ENCODE results near the gene DYRK4. TPM values are rescaled to one million over a fixed set of nuclear protein-coding genes. Genes with fewer than 3 reads are reported as not detected.

The DYRK4 gene
- total RNA-seq, 1 donor from 2014 or later: 29.1 TPM

DNA sequence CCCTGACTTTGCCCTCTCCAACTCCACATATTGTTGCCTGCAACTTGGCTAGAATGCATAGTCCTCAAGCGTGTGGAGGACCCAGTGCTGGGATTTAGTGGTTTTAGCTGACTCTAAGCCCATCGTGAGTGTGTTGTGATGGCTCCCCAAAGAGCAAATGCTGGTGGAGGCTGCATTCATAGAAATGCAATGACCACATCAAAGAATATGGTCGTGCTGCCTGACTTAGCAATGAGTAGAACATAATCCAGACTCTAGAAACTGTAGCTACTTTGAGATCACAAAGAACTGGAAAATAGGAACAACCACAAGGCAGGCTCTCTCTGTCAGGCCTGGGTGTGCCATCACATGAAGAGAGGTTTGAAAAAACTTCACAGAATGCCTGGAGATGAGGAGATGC, 1.3 kb downstream of the DYRK4 start:
- no peak for DNase-seq (ENCODE audit: low spot score)

DNA sequence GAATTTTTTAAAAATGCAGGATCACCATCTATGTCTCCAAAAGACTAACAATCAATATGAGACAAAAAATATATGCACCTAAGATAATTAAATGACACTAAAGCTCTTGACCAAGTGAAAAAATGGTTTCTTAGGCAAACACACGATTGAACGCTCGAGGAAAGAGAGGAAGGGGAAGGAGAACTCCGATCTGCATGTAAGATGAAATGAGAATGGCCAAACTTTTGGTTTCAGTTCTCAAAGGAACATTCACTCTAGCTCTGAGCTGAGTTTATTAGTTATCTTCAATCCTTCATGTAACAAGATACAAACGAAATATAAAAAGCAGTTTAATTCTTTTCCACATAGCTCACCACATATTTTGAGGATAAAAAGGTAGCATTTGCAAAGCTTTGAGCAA, 2.8 kb downstream of the DYRK4 start:
- DNase-seq (ENCODE audit: low spot score): no peak

DNA sequence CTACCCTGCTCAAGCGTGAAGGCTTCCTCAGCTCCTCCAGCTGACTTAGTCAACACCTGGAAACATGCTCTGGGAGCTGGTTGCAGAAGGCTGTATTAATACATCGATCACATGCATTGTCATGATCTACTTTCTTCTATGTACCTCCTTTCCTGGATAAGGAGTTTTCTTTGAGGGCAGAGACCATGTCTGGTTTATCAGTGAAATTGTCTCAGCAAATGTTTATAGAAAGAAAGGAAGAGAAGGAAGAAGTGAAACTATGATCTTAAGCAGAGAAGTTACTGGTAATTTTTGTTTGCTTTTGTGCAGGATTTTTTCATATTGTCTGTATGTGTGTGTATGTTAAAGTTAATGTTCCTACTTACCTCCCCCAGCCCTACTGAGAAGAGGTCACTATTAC, 4.5 kb downstream of the DYRK4 start:
- no peak for DNase-seq (ENCODE audit: low spot score)

- no peak for DNase-seq (ENCODE audit: low spot score)
Observed at GRCh38 chr12:4567073-4567881, 5.3 kb downstream of the DYRK4 start.

DNA sequence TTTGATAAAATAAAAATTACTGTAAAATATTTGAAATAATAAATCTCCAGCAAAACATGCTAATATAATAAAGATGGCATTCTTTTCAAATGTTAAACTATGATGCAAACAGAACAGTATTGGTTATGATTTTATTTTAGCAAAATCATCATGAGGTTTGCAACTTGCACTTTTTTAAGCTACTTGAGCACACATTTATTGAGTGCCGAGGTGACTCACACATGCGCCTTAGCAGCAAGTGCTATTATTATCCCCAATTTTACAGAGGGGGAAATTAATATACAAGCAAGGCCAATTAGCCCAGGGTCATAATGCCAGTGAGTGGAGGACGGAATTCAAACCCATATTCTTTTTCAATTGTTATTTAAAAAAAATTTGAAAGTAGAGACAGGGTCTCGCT, 7.3 kb downstream of the DYRK4 start:
- DNase-seq (ENCODE audit: low spot score): no peak

- DNase-seq (ENCODE audit: low spot score): no peak
Observed at GRCh38 chr12:4572680-4573079, 10.7 kb downstream of the DYRK4 start.

DNA sequence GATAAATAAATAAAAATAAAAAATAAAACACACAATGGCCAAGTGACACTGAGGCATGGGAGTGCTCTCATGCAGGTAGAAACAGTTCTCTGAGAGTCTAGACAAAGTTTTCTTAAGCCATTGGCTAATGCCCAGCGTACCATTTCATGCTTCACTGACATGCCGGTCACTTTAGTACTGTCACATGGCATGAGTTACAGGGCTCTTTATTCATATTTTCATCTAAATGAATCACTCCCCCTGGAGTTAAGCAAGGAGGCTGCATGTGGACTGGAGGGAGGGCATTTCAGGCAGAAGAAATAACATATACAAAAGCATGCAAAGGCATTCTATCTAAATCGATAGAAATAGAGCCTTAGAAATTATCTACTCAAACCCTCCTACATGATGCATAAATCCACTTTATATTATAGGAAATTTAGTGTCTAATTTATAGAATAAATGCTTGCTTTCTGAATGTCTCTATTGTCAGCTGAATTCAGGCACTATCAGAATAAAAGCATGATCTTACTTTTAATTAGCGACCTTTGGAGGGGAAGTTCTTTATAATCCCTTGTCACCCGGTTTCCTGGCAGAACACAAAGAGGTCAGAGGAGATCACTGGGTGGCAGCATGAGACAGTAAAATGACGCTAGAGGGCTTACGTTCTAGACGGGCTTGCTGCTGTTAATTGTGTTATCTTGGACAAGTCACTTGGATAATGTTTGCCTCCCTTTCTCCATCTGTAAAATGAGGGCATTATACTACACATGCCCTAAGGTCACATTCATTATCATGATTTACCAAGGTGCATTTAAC, 17.5 kb downstream of the DYRK4 start:
- peak; percentile 15 for DNase-seq (ENCODE audit: low spot score)

DNA sequence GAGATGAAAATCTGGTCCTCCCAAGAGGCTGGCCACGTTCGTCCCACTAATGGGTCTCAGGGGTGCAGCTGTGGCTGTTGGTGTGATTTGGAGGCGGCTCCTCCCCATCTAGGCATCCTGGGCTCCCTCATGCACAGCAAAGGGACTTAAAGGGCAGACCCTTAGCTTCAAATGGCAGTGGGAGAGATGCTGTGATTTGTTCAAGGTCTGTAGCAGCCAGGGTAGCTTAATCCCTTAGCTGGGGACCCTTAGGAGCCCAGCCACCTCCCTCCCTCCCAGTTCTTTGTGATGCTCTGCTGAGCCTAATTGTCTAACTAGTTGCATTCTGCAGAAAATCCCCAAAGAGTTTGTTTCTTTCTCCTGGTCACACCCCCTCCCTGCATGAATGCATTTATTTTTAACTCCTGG, 18.3 kb downstream of the DYRK4 start:
- no peak for DNase-seq (ENCODE audit: low spot score)

DNA sequence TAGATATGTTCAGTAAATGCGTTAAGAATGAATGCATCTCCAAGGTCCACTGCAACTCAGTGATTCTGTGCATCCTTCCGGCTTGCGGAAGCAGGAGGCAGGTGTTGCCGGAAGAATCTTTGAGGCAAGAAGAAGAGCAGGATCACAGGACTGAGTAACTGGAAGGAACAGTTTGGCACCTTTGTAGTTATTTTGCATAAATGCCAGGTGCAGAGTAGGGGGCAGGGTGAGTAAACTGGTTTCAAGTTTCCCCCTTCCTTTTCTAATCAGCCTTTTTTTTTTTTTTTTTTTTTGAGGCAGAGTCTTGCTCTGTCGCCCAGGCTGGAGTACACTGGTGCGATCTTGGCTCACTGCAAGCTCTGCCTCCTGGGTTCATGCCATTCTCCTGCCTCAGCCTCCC, 22.3 kb downstream of the DYRK4 start:
- no peak for DNase-seq (ENCODE audit: low spot score)

- no peak for DNase-seq (ENCODE audit: low spot score)
Observed at GRCh38 chr12:4584896-4585295, 22.9 kb downstream of the DYRK4 start.

DNA sequence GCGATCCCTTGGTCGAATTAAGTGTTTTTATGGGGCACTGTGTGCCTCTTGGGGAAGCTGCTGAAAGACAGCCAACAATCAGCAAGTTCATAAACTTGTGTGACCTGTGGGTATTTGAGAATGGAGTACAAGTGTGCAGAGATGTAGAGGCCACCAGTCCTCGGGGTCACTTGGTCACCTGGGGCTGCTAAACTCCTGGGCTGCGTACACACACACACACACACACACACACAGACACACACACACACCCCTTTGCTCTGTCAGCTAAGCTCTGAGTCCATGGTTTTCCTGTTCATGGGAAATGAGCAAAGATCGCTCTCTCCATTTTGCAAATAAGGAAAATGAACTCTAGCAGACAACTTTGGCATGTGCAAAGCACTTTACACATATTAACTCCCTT, 24.5 kb downstream of the DYRK4 start:
- DNase-seq (ENCODE audit: low spot score): no peak

- DNase-seq (ENCODE audit: low spot score): no peak
Observed at GRCh38 chr12:4587108-4587507, 25.1 kb downstream of the DYRK4 start.

- DNase-seq (ENCODE audit: low spot score): no peak
Observed at GRCh38 chr12:4588916-4589315, 26.9 kb downstream of the DYRK4 start.

- DNase-seq (ENCODE audit: low spot score): no peak
Observed at GRCh38 chr12:4589941-4590340, 27.9 kb downstream of the DYRK4 start.

GRCh38 chr12:4591180-4591687, 29.2 kb downstream of the DYRK4 start:
- no peak for DNase-seq (ENCODE audit: low spot score)

GRCh38 chr12:4595881-4596280, 33.9 kb downstream of the DYRK4 start:
- no peak for DNase-seq (ENCODE audit: low spot score)

- no peak for DNase-seq (ENCODE audit: low spot score)
Observed at GRCh38 chr12:4603421-4603820, 41.4 kb downstream of the DYRK4 start.

GRCh38 chr12:4603946-4604345, 41.9 kb downstream of the DYRK4 start:
- no peak for DNase-seq (ENCODE audit: low spot score)

GRCh38 chr12:4604684-4605193, 42.7 kb downstream of the DYRK4 start:
- DNase-seq (ENCODE audit: low spot score): peak; percentile 85

GRCh38 chr12:4607056-4607455, 45.0 kb downstream of the DYRK4 start:
- DNase-seq (ENCODE audit: low spot score): no peak

DNA sequence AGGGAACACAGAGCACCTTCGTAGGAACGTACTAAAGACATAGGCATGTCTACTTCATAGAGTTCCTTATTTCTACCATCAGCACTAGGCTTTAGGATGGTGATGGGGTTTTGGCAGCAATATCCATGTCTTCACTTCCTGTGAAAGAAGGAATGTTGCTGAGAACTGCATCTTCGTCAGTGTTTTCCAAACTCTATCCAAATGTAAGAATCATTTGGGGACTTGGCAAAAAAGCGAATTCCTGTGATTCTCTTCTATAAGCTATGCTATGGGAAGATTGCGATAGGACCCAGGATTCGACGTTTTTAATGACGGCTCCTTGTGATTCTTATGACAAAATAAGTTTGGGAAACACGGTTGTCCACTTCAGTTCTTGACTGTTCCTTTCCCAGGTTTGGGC, 47.1 kb downstream of the DYRK4 start:
- DNase-seq (ENCODE audit: low spot score): no peak

DNA sequence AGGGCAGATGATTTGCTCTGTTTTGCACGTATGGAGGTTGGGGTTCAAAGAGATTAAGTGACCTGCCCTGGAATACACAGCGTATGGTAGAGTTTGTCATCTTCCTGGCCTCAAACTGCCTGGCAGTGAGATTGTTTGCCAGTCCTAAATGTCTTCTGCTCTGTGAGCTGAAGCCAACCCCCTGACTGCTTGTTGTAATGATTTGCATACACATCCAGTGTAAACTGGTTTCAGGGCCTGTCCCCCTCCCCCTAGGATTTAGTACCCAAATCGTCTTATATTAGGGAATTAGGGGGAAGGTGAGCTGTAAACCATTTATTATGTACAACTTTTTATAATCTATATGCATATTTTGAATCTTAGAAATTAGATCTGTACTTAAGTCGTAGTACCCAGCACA, 48.5 kb downstream of the DYRK4 start:
- no peak for DNase-seq (ENCODE audit: low spot score)

DNA sequence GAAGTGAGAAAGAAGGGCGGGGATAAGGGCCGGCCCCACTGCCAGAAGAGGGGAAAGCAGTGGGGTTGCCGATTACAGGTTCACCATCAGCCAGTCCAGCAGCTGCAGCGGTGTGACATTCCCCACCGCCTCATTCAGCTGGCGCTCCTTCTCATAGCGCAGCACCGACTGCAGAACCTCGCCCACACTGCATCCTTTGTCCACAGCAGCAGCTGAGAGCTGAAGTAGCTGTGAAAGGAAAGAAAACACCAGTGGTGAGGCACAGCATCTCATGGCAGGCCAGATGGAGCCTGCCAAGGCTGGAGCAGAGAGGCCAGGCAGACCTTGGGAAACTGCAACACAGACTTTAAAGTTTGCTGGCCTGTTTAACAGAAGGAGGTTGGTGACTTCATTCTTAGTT, 53.7 kb downstream of the DYRK4 start:
- DNase-seq (ENCODE audit: low spot score): no peak
